Esophagus squamous epithelium (tissue), 5 donors: Measurements from ENCODE around the gene AHNAK. TPM values are rescaled to one million over a fixed set of nuclear protein-coding genes. Genes with fewer than 3 reads are reported as not detected.

ENCODE experiments used
- DNase-seq: peaks from one replicate; lab custom pipeline; 2025; lab: John Stamatoyannopoulos, UW
- H3K27ac ChIP-seq, 4 donors: fragments of 200-600 bp; sonication (generic); one replicate each; pipeline ENCODE4 v1.5.1; 2016 to 2019; ENCODE audit warnings: mild to moderate bottlenecking in 1 of 4
- H3K27me3 ChIP-seq, 4 donors: fragments of 200-600 bp; sonication (generic); 1 replicate in 3 of 4; 2 replicates in 1 of 4; pipeline versions ENCODE4 v1.5.1 to v1.6.0; 2017 to 2021; ENCODE audit warnings: antibody characterized with exemption in 1 of 4
- H3K36me3 ChIP-seq, 3 donors: fragments of 200-600 bp; sonication (generic); one replicate each; pipeline ENCODE4 v1.5.1; 2016 to 2019
- H3K4me1 ChIP-seq, 3 donors: fragments of 200-600 bp; sonication (generic); one replicate each; pipeline ENCODE4 v1.5.1; 2017 to 2019
- H3K4me3 ChIP-seq, 4 donors: fragments of 200-600 bp; sonication (generic); 1 replicate in 3 of 4; 2 replicates in 1 of 4; pipeline ENCODE4 v1.5.1; 2016 to 2019; ENCODE audit warnings: mild to moderate bottlenecking in 2 of 4, moderate library complexity in 1 of 4
- H3K9me3 ChIP-seq, 3 donors: fragments of 200-600 bp; sonication (generic); one replicate each; pipeline ENCODE4 v1.5.1; 2016 to 2019
- POLR2A ChIP-seq, 4 donors: fragments of 450-650 bp; IDR thresholded peaks; one replicate each; pipeline ENCODE4 v1.6.1; 2017; ENCODE audit warnings: antibody characterized with exemption in 4 of 4, mild to moderate bottlenecking in 4 of 4, moderate library complexity in 3 of 4
- WGBS, 2 donors: methylation state at CpG; one replicate each; pipeline ENCODE4 v1.1.5; 2018; 5-methylcytosine and 5-hydroxymethylcytosine counted together
- intact Hi-C: fragments of 100-400 bp; cut with DNase I; formaldehyde crosslinking; loops from one replicate; pipeline ENCODE4 v1.15.0; 2022
- total RNA-seq, 4 donors: library from RNA; depleted of rRNA; stranded (reverse); fragments of >200 nt; gene quantifications; one replicate each; pipeline ENCODE4 v1.1.0, GENCODE V29; 2016
- TF ChIP-seq, protein P1 (sequence below), 6 experiments: fragments of 450-650 bp in 4 of 6; fragments of 200-600 bp in 2 of 6; sonication (generic) in 2 of 6; IDR thresholded peaks; one replicate each; pipeline ENCODE4 v1.5.1; 2016 to 2019; ENCODE audit warnings: antibody characterized with exemption in 6 of 6, mild to moderate bottlenecking in 4 of 6, moderate library complexity in 4 of 6
- donor health status: DM: yes; HTN: yes; CAD: no.

The AHNAK gene
- total RNA-seq, 4 donors from 2014 or later = 695 to 1,250 (median 954) TPM

DNA sequence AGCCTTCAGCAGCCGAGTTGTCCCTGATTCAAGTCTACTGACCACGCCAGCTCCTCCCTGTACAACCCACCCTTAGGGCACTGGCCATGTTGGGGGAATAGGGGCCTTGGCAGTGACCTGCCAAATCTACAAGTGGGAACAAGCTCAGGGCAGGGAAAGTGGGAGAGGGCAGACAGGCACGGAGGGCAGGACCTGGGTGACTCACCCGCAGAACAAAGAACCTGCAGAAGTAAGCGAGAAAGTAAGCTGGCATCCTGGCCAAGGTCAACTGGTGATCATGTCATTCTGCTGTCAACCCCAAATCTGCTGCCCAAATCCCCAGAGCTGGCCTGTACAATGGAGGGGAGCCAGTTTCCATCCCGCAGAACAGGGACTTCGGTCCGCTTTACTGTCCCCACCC is 135.6 kb downstream of the AHNAK start:
- no peaks in the 10 kb centered on the region for H3K27me3 ChIP-seq
- peak overlapping the region; percentile 74 to 90 (median 80) for H3K27ac ChIP-seq
- intact Hi-C loops = no loop called here
- peaks cover 26 to 68% (median 31%) of the 10 kb centered on the region in 3 donors for H3K4me1 ChIP-seq
- TF ChIP-seq, protein P1, sequence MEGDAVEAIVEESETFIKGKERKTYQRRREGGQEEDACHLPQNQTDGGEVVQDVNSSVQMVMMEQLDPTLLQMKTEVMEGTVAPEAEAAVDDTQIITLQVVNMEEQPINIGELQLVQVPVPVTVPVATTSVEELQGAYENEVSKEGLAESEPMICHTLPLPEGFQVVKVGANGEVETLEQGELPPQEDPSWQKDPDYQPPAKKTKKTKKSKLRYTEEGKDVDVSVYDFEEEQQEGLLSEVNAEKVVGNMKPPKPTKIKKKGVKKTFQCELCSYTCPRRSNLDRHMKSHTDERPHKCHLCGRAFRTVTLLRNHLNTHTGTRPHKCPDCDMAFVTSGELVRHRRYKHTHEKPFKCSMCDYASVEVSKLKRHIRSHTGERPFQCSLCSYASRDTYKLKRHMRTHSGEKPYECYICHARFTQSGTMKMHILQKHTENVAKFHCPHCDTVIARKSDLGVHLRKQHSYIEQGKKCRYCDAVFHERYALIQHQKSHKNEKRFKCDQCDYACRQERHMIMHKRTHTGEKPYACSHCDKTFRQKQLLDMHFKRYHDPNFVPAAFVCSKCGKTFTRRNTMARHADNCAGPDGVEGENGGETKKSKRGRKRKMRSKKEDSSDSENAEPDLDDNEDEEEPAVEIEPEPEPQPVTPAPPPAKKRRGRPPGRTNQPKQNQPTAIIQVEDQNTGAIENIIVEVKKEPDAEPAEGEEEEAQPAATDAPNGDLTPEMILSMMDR (IDR thresholded peaks at IDR 0.05) = no peak
- TF ChIP-seq POLR2A (IDR thresholded peaks at IDR 0.05) = no peak
- no peak overlapping the region for H3K4me3 ChIP-seq
- no peak for DNase-seq
- no peaks in the 10 kb centered on the region for H3K9me3 ChIP-seq
- no peaks in the 10 kb centered on the region for H3K36me3 ChIP-seq
- 37 to 40% methylated on average over 2 to 3 of the region's 8 CpGs for WGBS, 2 donors

- Histone ChIP-seq H3K4me3 (no peak overlapping the region), H3K27me3 (no peaks in the 10 kb centered on the region), H3K9me3 (no peaks in the 10 kb centered on the region), H3K27ac (peak overlapping the region in 3 of 4 donors; percentile 77 to 90 (median 84)), H3K4me1 (peaks cover 26 to 67% (median 31%) of the 10 kb centered on the region in 3 donors), H3K36me3 (no peaks in the 10 kb centered on the region)
- no peak for TF ChIP-seq POLR2A (IDR thresholded peaks at IDR 0.05)
- TF ChIP-seq, protein P1 (IDR thresholded peaks at IDR 0.05) = no peak
- 76 to 92% methylated on average over 8 of the region's 8 CpGs for WGBS, 2 donors
- intact Hi-C loops = no loop called here
- no peak for DNase-seq
These were observed 136.8 kb downstream of the AHNAK start for GRCh38 chr11:62409831-62410230.

DNA sequence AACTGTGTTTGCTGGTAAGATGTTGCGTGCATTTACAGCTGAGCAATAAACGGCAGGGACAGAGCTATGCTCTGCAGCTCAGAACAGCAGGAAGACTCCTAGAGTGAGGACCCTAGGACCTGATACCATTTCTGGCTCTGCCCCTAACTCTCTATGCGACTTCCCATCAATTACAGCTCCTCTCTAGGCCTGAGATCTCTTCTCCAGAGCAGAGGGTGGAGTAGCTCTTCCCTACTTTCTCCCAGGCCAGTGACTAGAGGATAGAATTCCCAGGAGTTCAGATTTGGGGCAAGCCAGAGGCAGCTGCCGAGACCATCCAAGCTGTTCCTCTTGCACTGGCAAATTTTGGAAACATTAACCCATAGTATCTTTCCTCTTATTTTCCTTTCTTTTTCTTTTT is 140.6 kb downstream of the AHNAK start:
- DNase-seq = no peak
- Histone ChIP-seq H3K27ac (peak overlapping the region in 2 of 4 donors; percentile 30 to 34), H3K4me3 (no peak overlapping the region), H3K9me3 (no peaks in the 10 kb centered on the region), H3K36me3 (no peaks in the 10 kb centered on the region), H3K4me1 (peaks cover 24 to 63% (median 25%) of the 10 kb centered on the region in 3 donors), H3K27me3 (no peaks in the 10 kb centered on the region)
- 64 to 70% methylated on average over 4 of the region's 4 CpGs for WGBS, 2 donors
- intact Hi-C loops = no loop called here
- TF ChIP-seq, protein P1 (IDR thresholded peaks at IDR 0.05) = no peak
- TF ChIP-seq POLR2A (IDR thresholded peaks at IDR 0.05) = no peak

DNA sequence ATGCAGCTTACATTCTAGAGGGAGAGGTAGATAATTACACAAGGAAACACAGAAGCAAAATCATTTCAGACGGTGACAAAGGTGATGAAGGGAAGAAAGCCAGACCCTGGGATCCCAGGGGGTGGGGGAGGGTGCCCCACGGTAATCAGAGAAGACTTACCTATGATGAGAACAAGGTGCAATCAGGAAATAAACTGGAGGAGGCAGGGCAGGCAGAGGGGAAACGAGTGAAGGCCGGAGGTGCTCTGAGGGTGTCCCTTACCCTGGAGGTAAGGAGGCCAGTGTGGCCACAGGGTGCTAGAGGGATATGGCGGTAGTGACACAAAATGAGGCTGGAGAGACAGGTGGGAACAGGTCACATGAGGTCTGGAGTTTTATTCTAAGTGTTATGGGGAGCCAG is 141.7 kb downstream of the AHNAK start:
- intact Hi-C loops = no loop called here
- peaks cover 30 to 63% (median 30%) of the 10 kb centered on the region in 3 donors for H3K4me1 ChIP-seq
- H3K9me3 ChIP-seq = no peaks in the 10 kb centered on the region
- H3K4me3 ChIP-seq = no peak overlapping the region
- TF ChIP-seq, protein P1 (IDR thresholded peaks at IDR 0.05) = no peak
- no peak for TF ChIP-seq POLR2A (IDR thresholded peaks at IDR 0.05)
- no peaks in the 10 kb centered on the region for H3K27me3 ChIP-seq
- WGBS, 2 donors = 73 to 85% methylated on average over 5 of the region's 5 CpGs
- no peak overlapping the region for H3K27ac ChIP-seq
- H3K36me3 ChIP-seq = no peaks in the 10 kb centered on the region
- no peak for DNase-seq

- DNase-seq = no peak
- H3K27ac ChIP-seq = no peak overlapping the region
- no peak overlapping the region for H3K4me3 ChIP-seq
- TF ChIP-seq, protein P1 (IDR thresholded peaks at IDR 0.05) = no peak
- TF ChIP-seq POLR2A (IDR thresholded peaks at IDR 0.05) = no peak
- H3K9me3 ChIP-seq = no peaks in the 10 kb centered on the region
- 96 to 100% methylated on average over 4 to 6 of the region's 6 CpGs for WGBS, 2 donors
- H3K36me3 ChIP-seq = no peaks in the 10 kb centered on the region
- intact Hi-C loops = no loop called here
- H3K27me3 ChIP-seq = no peaks in the 10 kb centered on the region
- peaks cover 35 to 63% (median 35%) of the 10 kb centered on the region in 3 donors for H3K4me1 ChIP-seq
These were observed 142.2 kb downstream of the AHNAK start for GRCh38 chr11:62404435-62404834.
